ENCODE results near the gene SLC25A20.

- TF ChIP-seq MYC (IDR thresholded peaks at IDR 0.05; ENCODE audit: borderline replicate concordance, low read length) (no peak), MAZ (IDR thresholded peaks at IDR 0.05; ENCODE audit: borderline replicate concordance, low read depth, low read length) (no peak), CTCF (IDR thresholded peaks at IDR 0.05) (no peak), EHMT2 (IDR thresholded peaks at IDR 0.05; ENCODE audit: low read depth) (no peak)
- TF ChIP-seq, protein P1, sequence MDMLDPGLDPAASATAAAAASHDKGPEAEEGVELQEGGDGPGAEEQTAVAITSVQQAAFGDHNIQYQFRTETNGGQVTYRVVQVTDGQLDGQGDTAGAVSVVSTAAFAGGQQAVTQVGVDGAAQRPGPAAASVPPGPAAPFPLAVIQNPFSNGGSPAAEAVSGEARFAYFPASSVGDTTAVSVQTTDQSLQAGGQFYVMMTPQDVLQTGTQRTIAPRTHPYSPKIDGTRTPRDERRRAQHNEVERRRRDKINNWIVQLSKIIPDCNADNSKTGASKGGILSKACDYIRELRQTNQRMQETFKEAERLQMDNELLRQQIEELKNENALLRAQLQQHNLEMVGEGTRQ (IDR thresholded peaks at IDR 0.05), result no peak
Observed at GRCh38 chr3:48835650-48836366, 62.9 kb downstream of the SLC25A20 start.

Measured in A549 (cell line).